IgD-negative memory B cell (primary cell): Measurements from ENCODE around the gene FGR. TPM values are rescaled to one million over a fixed set of nuclear protein-coding genes. Genes with fewer than 3 reads are reported as not detected.
"Not testable (repeated sequence)": the region's sequence is repeated elsewhere in the genome, so short reads cannot be mapped to it uniquely, and the experiment has no call there.

Experiments
- H3K27ac Mint-ChIP-seq, 3 donors: one replicate each; pipeline ENCODE4 v1.8.0; 2020 to 2022; ENCODE audit warnings: mild to moderate bottlenecking in 3 of 3, mixed read lengths in 3 of 3, moderate library complexity in 1 of 3
- H3K27me3 Mint-ChIP-seq: one replicate; pipeline ENCODE4 v1.8.0; 2021; ENCODE audit warnings: mixed read lengths
- H3K36me3 Mint-ChIP-seq: one replicate; pipeline ENCODE4 v1.8.0; 2020; ENCODE audit warnings: mild to moderate bottlenecking, mixed read lengths
- H3K4me1 Mint-ChIP-seq, 3 donors: one replicate each; pipeline ENCODE4 v1.8.0; 2020 to 2022; ENCODE audit warnings: mixed read lengths in 3 of 3, mild to moderate bottlenecking in 1 of 3
- H3K4me3 Mint-ChIP-seq, 4 donors: one replicate each; pipeline ENCODE4 v1.8.0; 2020 to 2022; ENCODE audit warnings: mild to moderate bottlenecking in 4 of 4, mixed read lengths in 4 of 4, moderate library complexity in 3 of 4
- H3K9me3 Mint-ChIP-seq, 3 donors: one replicate each; pipeline ENCODE4 v1.8.0; 2020 to 2021; ENCODE audit warnings: mixed read lengths in 3 of 3, mild to moderate bottlenecking in 1 of 3
- polyA plus RNA-seq: library from polyadenylated mRNA; unstranded; fragments of 300-500 nt; fragmentation: Illumina TruSeq; gene quantifications from one replicate; pipeline ENCODE4 v1.2.3, GENCODE V29; 2021

Gene FGR
- polyA plus RNA-seq = 72.0 TPM

GRCh38 chr1:27634985-27635367 is at the start of gene FGR:
Gene FGR, minus strand, starts transcription at chr1:27635185. Its CDS starts 11,269 bp downstream, at chr1:27623916.
- H3K9me3 Mint-ChIP-seq = no peaks in the 10 kb centered on the region

GRCh38 chr1:27684176-27684575 is 49.2 kb upstream of the FGR start:
- H3K4me3 Mint-ChIP-seq = no peak overlapping the region
- H3K36me3 Mint-ChIP-seq = peaks cover 2% of the 10 kb centered on the region
- H3K4me1 Mint-ChIP-seq = peaks cover under 1 to 1% (median 1%) of the 10 kb centered on the region in 3 donors
- H3K27ac Mint-ChIP-seq = no peak overlapping the region
- peaks cover 4 to 12% (median 11%) of the 10 kb centered on the region in 3 donors for H3K9me3 Mint-ChIP-seq
- H3K27me3 Mint-ChIP-seq = no peaks in the 10 kb centered on the region

More at GRCh38 chr1:27634985-27635367, at the start of gene FGR:
- Mint-ChIP-seq H3K36me3 (no peaks in the 10 kb centered on the region), H3K4me3 (peak within 1 kb of the TSS; percentile 52 to 95 (median 86)), H3K27ac (peak within 1 kb of the TSS; percentile 46 to 98 (median 70)), H3K4me1 (peaks cover 46 to 49% (median 48%) of the 10 kb centered on the region in 3 donors), H3K27me3 (no peaks in the 10 kb centered on the region)

- H3K36me3 Mint-ChIP-seq = peaks cover 2% of the 10 kb centered on the region
- no peaks in the 10 kb centered on the region for H3K27me3 Mint-ChIP-seq
- H3K27ac Mint-ChIP-seq = no peak overlapping the region
- peaks cover 4 to 12% (median 11%) of the 10 kb centered on the region in 3 donors for H3K9me3 Mint-ChIP-seq
- no peaks in the 10 kb centered on the region for H3K4me1 Mint-ChIP-seq
- no peak overlapping the region for H3K4me3 Mint-ChIP-seq
These were observed 47.5 kb upstream of the FGR start for GRCh38 chr1:27682351-27682944.

GRCh38 chr1:27681580-27681979 is 46.6 kb upstream of the FGR start:
- not testable (repeated sequence) for H3K27me3 Mint-ChIP-seq
- H3K4me3 Mint-ChIP-seq = peak overlapping the region in 1 of 4 donors; percentile 26

GRCh38 chr1:27680225-27680791 is 45.3 kb upstream of the FGR start:
- not testable (repeated sequence) for H3K4me3 Mint-ChIP-seq, H3K4me1 Mint-ChIP-seq, H3K27me3 Mint-ChIP-seq, H3K27ac Mint-ChIP-seq, H3K36me3 Mint-ChIP-seq
- peaks cover 4 to 12% (median 11%) of the 10 kb centered on the region in 3 donors for H3K9me3 Mint-ChIP-seq

More at GRCh38 chr1:27681580-27681979, 46.6 kb upstream of the FGR start:
- peaks cover 4 to 12% (median 11%) of the 10 kb centered on the region in 3 donors for H3K9me3 Mint-ChIP-seq
- not testable (repeated sequence) for H3K4me1 Mint-ChIP-seq, H3K27ac Mint-ChIP-seq, H3K36me3 Mint-ChIP-seq

GRCh38 chr1:27678747-27679146 is 43.8 kb upstream of the FGR start:
- Mint-ChIP-seq H3K4me3 (no peak overlapping the region), H3K27ac (no peak overlapping the region)

GRCh38 chr1:27676410-27676809 is 41.4 kb upstream of the FGR start:
- Mint-ChIP-seq H3K27me3 (no peaks in the 10 kb centered on the region), H3K27ac (no peak overlapping the region), H3K36me3 (peaks cover 2% of the 10 kb centered on the region), H3K4me1 (peaks cover 9 to 10% (median 10%) of the 10 kb centered on the region in 3 donors), H3K4me3 (no peak overlapping the region), H3K9me3 (peaks cover 0 to 8% (median 3%) of the 10 kb centered on the region in 3 donors)

More at GRCh38 chr1:27678747-27679146, 43.8 kb upstream of the FGR start:
- Mint-ChIP-seq H3K9me3 (peaks cover 4 to 12% (median 11%) of the 10 kb centered on the region in 3 donors), H3K4me1 (no peaks in the 10 kb centered on the region), H3K36me3 (peaks cover 2% of the 10 kb centered on the region), H3K27me3 (no peaks in the 10 kb centered on the region)

- H3K4me1 Mint-ChIP-seq = peaks cover 13 to 27% (median 16%) of the 10 kb centered on the region in 3 donors
- peak overlapping the region; percentile 92 to 97 (median 96) for H3K4me3 Mint-ChIP-seq
- no peaks in the 10 kb centered on the region for H3K9me3 Mint-ChIP-seq
- peak overlapping the region; percentile 81 to 97 (median 87) for H3K27ac Mint-ChIP-seq
- H3K27me3 Mint-ChIP-seq = no peaks in the 10 kb centered on the region
- H3K36me3 Mint-ChIP-seq = no peaks in the 10 kb centered on the region
These were observed 37.7 kb upstream of the FGR start for GRCh38 chr1:27672750-27673112.

- peaks cover 1% of the 10 kb centered on the region for H3K36me3 Mint-ChIP-seq
- no peaks in the 10 kb centered on the region for H3K27me3 Mint-ChIP-seq
- H3K27ac Mint-ChIP-seq = peak within 1 kb of the TSS; percentile 81 to 97 (median 87)
- H3K4me3 Mint-ChIP-seq = peak within 1 kb of the TSS; percentile 92 to 97 (median 96)
- H3K4me1 Mint-ChIP-seq = peaks cover 13 to 27% (median 16%) of the 10 kb centered on the region in 3 donors
- H3K9me3 Mint-ChIP-seq = no peaks in the 10 kb centered on the region
These were observed 37.2 kb upstream of the FGR start, which contains the start of gene IFI6 for GRCh38 chr1:27671964-27672749. Gene IFI6, minus strand, starts transcription at chr1:27672192. Its CDS starts 2,878 bp downstream, at chr1:27669314.

GRCh38 chr1:27669876-27670275 is 34.9 kb upstream of the FGR start:
- Mint-ChIP-seq H3K4me3 (peak overlapping the region in 2 of 4 donors; percentile 46 to 81), H3K36me3 (peaks cover 1% of the 10 kb centered on the region), H3K27ac (peak overlapping the region in 1 of 3 donors; percentile 42), H3K4me1 (peaks cover 13 to 27% (median 16%) of the 10 kb centered on the region in 3 donors), H3K27me3 (no peaks in the 10 kb centered on the region), H3K9me3 (no peaks in the 10 kb centered on the region)

GRCh38 chr1:27668808-27669723 is 34.1 kb upstream of the FGR start:
- Mint-ChIP-seq H3K4me1 (peaks cover 13 to 29% (median 17%) of the 10 kb centered on the region in 3 donors), H3K27me3 (no peaks in the 10 kb centered on the region)

GRCh38 chr1:27668121-27668807 is 33.3 kb upstream of the FGR start:
- Mint-ChIP-seq H3K4me3 (no peak overlapping the region), H3K9me3 (no peaks in the 10 kb centered on the region), H3K4me1 (peaks cover 14 to 30% (median 19%) of the 10 kb centered on the region in 3 donors), H3K27me3 (no peaks in the 10 kb centered on the region), H3K36me3 (peaks cover 1% of the 10 kb centered on the region), H3K27ac (no peak overlapping the region)

More at GRCh38 chr1:27668808-27669723, 34.1 kb upstream of the FGR start:
- Mint-ChIP-seq H3K27ac (peak overlapping the region in 2 of 3 donors; percentile 42 to 89), H3K9me3 (no peaks in the 10 kb centered on the region), H3K36me3 (peaks cover 1% of the 10 kb centered on the region), H3K4me3 (peak overlapping the region; percentile 46 to 81 (median 73))

- Mint-ChIP-seq H3K9me3 (no peaks in the 10 kb centered on the region), H3K4me3 (peak overlapping the region in 1 of 4 donors; percentile 34), H3K27ac (no peak overlapping the region), H3K4me1 (peaks cover 16 to 35% (median 23%) of the 10 kb centered on the region in 3 donors), H3K36me3 (peaks cover 1% of the 10 kb centered on the region), H3K27me3 (no peaks in the 10 kb centered on the region)
These were observed 31.8 kb upstream of the FGR start for GRCh38 chr1:27666791-27667254.
